Measurements from ENCODE around the gene STARD9. TPM values are rescaled to one million over a fixed set of nuclear protein-coding genes. Genes with fewer than 3 reads are reported as not detected.

STARD9 gene
- polyA plus RNA-seq, 3 donors, result 0.39 TPM; not detected in 2

DNA sequence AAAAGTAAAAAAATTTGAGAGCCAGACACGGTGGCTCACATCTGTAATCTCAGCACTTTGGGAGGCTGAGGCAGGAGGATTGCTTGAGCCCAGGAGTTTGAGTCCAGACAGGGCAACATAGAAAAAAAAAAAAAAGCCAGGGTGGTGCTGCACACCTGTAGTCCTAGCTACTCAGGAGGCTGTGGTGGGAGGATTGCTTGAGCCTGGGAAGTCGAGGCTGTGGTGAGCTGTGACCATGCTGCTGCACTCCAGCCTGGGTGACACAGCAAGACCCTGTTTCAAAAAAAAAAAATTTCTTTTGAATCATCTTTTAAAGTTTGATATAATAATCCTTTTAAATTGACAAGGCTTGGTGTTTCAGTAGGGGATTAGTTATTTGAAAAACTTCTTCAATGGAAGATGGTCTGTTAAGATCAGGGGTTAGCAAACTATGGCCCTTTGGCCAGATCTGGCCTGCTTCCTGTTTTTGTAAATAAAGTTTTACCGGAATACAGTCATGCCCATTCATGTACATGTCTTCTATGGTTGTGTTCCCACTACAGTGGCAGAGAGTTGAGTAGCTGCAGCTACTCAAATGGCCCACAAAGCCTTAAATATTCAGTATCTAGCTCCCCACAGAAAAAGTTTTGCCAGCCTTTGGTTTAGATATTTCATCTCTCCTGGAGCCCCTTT lies 132.6 kb downstream of the STARD9 start:
- peak overlapping the region; percentile 4 for H2AFZ ChIP-seq (ENCODE audit: insufficient read depth, low read depth, low read length, poor library complexity, severe bottlenecking)
- TF ChIP-seq, protein P1, sequence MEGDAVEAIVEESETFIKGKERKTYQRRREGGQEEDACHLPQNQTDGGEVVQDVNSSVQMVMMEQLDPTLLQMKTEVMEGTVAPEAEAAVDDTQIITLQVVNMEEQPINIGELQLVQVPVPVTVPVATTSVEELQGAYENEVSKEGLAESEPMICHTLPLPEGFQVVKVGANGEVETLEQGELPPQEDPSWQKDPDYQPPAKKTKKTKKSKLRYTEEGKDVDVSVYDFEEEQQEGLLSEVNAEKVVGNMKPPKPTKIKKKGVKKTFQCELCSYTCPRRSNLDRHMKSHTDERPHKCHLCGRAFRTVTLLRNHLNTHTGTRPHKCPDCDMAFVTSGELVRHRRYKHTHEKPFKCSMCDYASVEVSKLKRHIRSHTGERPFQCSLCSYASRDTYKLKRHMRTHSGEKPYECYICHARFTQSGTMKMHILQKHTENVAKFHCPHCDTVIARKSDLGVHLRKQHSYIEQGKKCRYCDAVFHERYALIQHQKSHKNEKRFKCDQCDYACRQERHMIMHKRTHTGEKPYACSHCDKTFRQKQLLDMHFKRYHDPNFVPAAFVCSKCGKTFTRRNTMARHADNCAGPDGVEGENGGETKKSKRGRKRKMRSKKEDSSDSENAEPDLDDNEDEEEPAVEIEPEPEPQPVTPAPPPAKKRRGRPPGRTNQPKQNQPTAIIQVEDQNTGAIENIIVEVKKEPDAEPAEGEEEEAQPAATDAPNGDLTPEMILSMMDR (IDR thresholded peaks at IDR 0.05), result no peak
- H4K20me1 ChIP-seq (ENCODE audit: insufficient read depth, low read length), result no peaks in the 10 kb centered on the region
- H3K79me2 ChIP-seq (ENCODE audit: insufficient read depth, low read length), result no peaks in the 10 kb centered on the region
- H3K27ac Mint-ChIP-seq, result no peak overlapping the region
- DNase-seq, result no peak
- intact Hi-C loops (cut with micrococcal nuclease), result loop anchor here in 1 of 2 donors (10.0 kb wide), 2 partner anchors 497 to 567 kb away; no protein-coding TSS in a partner anchor
- H3K4me2 ChIP-seq (replicated peaks; ENCODE audit: extremely low read depth, low read length, poor library complexity, severe bottlenecking), result no peak overlapping the region
- no peaks in the 10 kb centered on the region for H3K9me3 ChIP-seq (replicated peaks in 1 of 2; ENCODE audit: control insufficient read depth in 1 of 2, insufficient read depth in 1 of 2, low read length in 2 of 2)
- H3K36me3 Mint-ChIP-seq, result no peaks in the 10 kb centered on the region
- H3K27me3 ChIP-seq (ENCODE audit: control insufficient read depth in 2 of 2, insufficient read depth in 2 of 2, low read length in 2 of 2), result no peaks in the 10 kb centered on the region
- peaks cover 0 to 3% (median 0%) of the 10 kb centered on the region in 7 donors for H3K9me3 Mint-ChIP-seq
- peaks cover 0 to 2% (median 0%) of the 10 kb centered on the region in 3 donors for H3K27me3 Mint-ChIP-seq (ENCODE audit: low read depth in 3 of 3)
- H3K4me1 ChIP-seq (ENCODE audit: control insufficient read depth in 1 of 2, insufficient read depth in 2 of 2, low read length in 2 of 2), result no peaks in the 10 kb centered on the region
- no peak overlapping the region for H3K4me3 Mint-ChIP-seq
- H3K36me3 ChIP-seq (replicated peaks in 1 of 2; ENCODE audit: control insufficient read depth in 1 of 2, insufficient read depth in 2 of 2, low read length in 2 of 2), result no peaks in the 10 kb centered on the region
- H3K9ac ChIP-seq (ENCODE audit: insufficient read depth, low read length, poor library complexity, severe bottlenecking), result no peak overlapping the region
- 100% methylated on average over 1 of the region's 3 CpGs for WGBS (ENCODE audit: insufficient coverage)
- H3K4me1 Mint-ChIP-seq, result peaks cover 2% of the 10 kb centered on the region
- no peak overlapping the region for H3K4me3 ChIP-seq (replicated peaks in 1 of 3; ENCODE audit: low read depth in 2 of 3, low read length in 3 of 3)
- no peak overlapping the region for H3K27ac ChIP-seq (ENCODE audit: low read depth in 1 of 2, low read length in 2 of 2)

DNA sequence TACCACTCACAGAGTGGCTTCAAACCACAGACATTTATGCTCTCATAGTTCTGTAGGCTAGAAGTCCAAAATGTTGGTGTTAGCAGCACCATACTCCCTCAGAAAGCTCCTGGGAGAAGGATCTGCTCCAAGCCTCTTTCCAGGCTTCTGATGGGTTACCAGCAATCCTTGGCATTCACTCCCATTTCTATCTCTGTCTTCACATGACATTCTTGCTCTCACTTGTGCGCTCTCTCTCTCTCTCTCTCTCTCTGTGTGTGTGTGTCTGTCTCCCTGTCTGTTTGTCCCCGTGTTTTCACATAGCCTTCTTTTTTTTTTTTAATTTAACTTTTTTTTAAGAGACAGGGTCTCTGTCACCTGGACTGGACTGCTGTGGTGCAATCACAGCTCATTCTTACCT lies 135.3 kb downstream of the STARD9 start:
- Mint-ChIP-seq H3K4me3 (no peak overlapping the region), H3K4me1 (no peaks in the 10 kb centered on the region), H3K27ac (no peak overlapping the region), H3K9me3 (peaks cover 0 to 3% (median 0%) of the 10 kb centered on the region in 7 donors), H3K36me3 (no peaks in the 10 kb centered on the region), H3K27me3 (ENCODE audit: low read depth in 3 of 3) (peaks cover 0 to 2% (median 2%) of the 10 kb centered on the region in 3 donors)
- Histone ChIP-seq H3K9me3 (replicated peaks in 1 of 2; ENCODE audit: control insufficient read depth in 1 of 2, insufficient read depth in 1 of 2, low read length in 2 of 2) (no peaks in the 10 kb centered on the region), H3K27ac (ENCODE audit: low read depth in 1 of 2, low read length in 2 of 2) (no peak overlapping the region), H3K4me2 (replicated peaks; ENCODE audit: extremely low read depth, low read length, poor library complexity, severe bottlenecking) (no peak overlapping the region), H3K9ac (ENCODE audit: insufficient read depth, low read length, poor library complexity, severe bottlenecking) (no peak overlapping the region), H3K36me3 (replicated peaks in 1 of 2; ENCODE audit: control insufficient read depth in 1 of 2, insufficient read depth in 2 of 2, low read length in 2 of 2) (no peaks in the 10 kb centered on the region), H2AFZ (ENCODE audit: insufficient read depth, low read depth, low read length, poor library complexity, severe bottlenecking) (no peak overlapping the region), H3K4me1 (ENCODE audit: control insufficient read depth in 1 of 2, insufficient read depth in 2 of 2, low read length in 2 of 2) (no peaks in the 10 kb centered on the region), H3K79me2 (ENCODE audit: insufficient read depth, low read length) (no peaks in the 10 kb centered on the region), H4K20me1 (ENCODE audit: insufficient read depth, low read length) (no peaks in the 10 kb centered on the region), H3K4me3 (replicated peaks in 1 of 3; ENCODE audit: low read depth in 2 of 3, low read length in 3 of 3) (no peak overlapping the region), H3K27me3 (ENCODE audit: control insufficient read depth in 2 of 2, insufficient read depth in 2 of 2, low read length in 2 of 2) (no peaks in the 10 kb centered on the region)
- intact Hi-C loops (cut with micrococcal nuclease), result no loop called here
- 80% methylated on average over 1 of the region's 2 CpGs for WGBS (ENCODE audit: insufficient coverage)
- TF ChIP-seq, protein P1 (IDR thresholded peaks at IDR 0.05), result no peak
- DNase-seq, result no peak
